Measurements from ENCODE around the gene INCA1.

The INCA1 gene

DNA sequence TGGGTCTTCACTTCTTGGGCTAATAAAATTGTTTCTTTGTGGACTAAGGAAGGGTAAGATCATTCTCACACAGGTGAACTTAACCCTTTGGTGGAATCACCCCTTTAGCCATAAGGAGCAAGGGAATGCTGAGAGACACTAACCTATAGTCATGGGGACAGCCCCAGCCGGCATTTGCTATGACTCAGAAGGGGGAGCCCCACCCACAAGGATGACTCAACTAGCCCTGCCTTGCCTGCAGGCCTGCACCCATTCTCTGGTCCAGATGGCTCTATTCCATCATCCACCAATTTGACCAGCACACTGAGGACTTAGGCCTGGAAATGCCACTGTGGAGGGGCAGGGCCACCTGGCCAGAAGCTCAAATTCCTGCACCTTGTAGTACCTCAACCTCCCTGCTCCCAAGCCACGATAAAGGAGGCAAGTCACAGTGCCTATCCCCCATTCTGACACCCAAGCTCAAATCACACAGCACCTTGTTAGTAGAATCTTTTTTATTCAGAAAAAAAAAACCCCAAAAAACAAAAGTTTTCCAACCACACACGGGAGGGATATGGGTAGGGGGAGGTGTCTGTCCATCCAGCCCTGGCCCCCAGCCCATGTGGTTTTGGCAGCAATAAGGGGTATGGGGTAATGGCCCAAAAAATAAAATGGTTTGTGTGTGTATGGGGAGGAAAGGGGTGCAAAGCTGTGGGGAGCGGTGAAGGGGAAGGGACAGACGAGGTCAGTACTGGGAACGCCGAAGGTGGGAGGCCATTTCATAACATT is 52.0 kb downstream of the INCA1 start:
- DNase-seq: peak; percentile 88 to 93
- TF ChIP-seq POLR2A (IDR thresholded peaks at IDR 0.05; ENCODE audit: low read length) (peak; percentile 57), GATA1 (IDR thresholded peaks at IDR 0.05; ENCODE audit: low read depth, low read length) (no peak)

DNA sequence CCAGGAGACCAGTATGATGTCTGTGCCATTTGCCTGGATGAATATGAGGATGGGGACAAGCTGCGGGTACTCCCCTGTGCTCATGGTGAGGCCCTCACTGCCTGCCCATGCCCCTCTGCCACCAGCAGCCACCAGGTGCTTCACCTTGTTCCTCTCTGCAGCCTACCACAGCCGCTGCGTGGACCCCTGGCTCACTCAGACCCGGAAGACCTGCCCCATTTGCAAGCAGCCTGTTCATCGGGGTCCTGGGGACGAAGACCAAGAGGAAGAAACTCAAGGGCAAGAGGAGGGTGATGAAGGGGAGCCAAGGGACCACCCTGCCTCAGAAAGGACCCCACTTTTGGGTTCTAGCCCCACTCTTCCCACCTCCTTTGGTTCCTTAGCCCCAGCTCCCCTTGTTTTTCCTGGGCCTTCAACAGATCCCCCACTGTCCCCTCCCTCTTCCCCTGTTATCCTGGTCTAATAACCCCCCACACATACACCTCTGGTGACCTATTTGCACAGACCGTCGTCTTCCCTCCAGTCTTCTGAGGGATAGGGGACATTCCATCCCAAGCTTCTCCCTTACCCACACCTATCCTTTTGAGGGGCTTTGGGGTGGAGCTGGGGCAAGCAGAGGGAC is 52.7 kb downstream of the INCA1 start:
- no peak for DNase-seq
- TF ChIP-seq GATA1 (IDR thresholded peaks at IDR 0.05; ENCODE audit: low read depth, low read length) (no peak), POLR2A (IDR thresholded peaks at IDR 0.05; ENCODE audit: low read length) (peak; percentile 30)

DNA sequence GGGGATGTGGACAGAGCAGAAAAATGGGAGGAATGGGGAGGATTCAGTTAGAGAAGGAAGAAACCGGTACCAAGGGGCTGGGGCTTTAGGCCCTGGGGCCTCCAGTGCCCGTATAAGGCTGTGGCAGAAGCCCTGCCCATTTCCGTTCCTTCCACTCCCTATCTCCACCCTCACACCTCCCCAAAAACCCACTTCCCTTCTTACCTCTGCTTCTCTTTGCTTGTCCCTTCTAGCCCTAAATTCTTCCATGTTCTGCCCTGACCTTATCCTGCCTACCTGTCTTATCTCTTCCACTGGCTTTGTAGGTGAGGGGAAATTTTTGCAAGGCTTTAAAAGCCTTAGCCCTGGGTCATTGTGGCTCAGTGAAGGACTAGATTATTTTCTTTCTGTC is 53.2 kb downstream of the INCA1 start:
- TF ChIP-seq POLR2A (IDR thresholded peaks at IDR 0.05; ENCODE audit: low read length) (peak; percentile 37), GATA1 (IDR thresholded peaks at IDR 0.05; ENCODE audit: low read depth, low read length) (no peak)
- DNase-seq: peak in 1 of 2 experiments; percentile 46

DNA sequence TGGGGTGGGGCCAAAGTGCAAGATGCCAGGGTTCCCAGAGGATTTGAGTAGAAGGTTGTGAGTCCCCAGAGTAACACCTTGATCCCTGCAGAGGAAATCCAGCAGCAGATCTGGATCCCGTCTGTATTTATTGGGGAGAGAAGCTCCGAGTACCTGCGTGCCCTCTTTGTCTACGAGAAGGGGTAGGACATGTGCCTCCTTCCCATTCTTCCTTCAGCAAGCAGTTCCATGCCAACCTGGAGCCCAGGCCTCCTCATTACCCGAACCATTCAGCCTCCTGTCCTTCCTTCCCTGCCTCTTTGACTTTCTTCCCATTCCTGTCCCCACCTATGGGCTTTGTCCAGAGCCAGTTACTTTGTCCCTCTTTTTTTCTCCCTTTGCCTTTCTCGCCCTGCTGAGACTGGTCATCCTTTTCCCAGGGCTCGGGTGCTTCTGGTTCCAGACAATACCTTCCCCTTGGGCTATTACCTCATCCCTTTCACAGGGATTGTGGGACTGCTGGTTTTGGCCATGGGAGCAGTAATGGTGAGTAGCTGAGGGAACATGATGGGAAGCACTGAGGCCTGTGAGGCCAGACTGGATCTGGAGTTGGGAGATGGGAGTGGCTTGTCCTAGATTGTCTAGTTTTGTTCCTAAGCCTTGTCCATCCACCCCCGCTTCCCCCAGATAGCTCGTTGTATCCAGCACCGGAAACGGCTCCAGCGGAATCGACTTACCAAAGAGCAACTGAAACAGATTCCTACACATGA is 54.4 kb downstream of the INCA1 start:
- DNase-seq: no peak
- TF ChIP-seq GATA1 (IDR thresholded peaks at IDR 0.05; ENCODE audit: low read depth, low read length): no peak
- peak; percentile 17 for TF ChIP-seq POLR2A (IDR thresholded peaks at IDR 0.05; ENCODE audit: low read length)

DNA sequence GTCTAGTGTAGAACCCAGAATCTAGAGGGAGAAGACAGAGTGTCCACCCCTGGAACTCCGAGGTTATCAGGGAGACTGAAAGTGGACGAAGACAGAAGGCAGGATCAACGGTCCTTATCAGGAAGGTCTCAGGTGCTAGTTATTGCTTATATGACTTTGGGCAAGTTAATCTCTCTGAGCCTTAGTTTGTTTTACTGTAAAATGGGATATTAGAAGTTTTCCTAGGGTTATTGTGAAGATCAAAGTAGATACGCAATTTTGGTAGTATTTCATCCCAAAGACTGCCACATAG is 56.1 kb downstream of the INCA1 start:
- peak; percentile 51 to 55 for DNase-seq
- TF ChIP-seq POLR2A (IDR thresholded peaks at IDR 0.05; ENCODE audit: low read length) (no peak), GATA1 (IDR thresholded peaks at IDR 0.05; ENCODE audit: low read depth, low read length) (no peak)

DNA sequence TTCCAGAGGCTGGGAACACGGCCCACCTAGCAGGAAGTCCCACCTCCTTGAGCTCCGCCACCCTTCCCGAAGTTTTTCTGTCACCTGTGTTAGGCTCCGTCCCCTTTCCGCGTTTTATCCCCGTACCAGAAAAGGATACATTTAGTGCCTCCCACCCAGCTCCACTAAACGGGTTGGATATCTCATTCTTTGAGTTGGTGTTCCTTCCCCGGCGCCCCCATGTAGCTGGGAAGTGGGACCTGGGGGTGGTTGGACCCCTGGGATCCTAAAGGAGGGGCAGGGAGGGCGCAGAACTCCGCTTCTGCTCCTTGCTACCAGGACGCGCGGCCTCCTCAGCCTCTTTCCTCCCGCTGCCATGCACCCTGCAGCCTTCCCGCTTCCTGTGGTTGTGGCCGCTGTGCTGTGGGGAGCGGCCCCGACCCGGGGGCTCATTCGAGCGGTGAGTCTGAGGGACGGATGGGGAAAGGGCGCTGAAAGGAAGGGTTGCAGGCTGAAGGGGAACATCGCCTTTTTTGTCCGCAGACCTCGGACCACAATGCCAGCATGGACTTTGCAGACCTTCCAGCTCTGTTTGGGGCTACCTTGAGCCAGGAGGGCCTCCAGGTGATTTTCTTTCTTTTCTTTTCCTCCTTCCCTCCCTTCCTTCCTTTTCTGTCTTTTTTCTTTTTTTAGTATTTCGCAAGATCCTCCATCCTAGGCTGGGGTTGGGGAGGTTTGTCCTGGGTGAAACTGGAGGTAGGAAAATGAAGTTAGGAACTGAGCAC is 56.6 kb downstream of the INCA1 start:
- DNase-seq: peak; percentile 60 to 74

DNA sequence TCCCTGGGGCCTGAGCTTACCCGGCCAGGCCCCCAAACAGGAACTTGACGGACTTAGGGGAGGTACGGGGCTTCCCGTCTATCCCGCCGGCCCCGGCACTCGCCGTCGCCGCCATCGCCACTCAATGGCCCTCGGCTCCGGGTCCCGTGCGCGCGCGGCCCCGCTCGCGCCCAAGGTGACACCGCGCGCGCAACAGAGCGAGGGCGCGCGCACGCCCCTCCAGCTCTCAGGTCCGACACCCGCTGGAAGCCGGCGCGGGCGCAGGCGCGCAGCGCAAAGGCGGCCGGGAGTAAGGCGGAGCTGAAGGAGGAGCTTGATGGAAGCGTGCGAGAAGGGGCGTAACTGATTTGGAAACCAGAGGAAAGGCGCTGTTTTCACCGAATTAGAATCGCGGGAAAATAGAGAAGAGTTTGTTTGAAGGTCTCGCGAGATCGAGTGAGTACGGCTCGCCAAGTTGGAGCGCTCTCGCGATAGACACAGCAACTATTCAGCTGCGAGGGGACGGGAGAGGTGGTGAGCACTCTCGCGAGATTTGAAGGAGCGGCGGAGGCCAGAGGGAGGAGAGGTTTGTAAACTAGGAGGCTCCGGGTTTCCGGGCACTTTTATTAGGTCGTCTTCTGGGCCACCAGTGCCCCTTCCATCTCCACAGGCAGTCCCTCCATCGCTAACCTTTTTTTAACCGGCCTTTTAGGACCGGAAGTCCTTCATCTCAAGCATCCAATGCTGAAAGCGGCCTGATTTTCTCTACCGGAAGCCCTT is 57.3 kb downstream of the INCA1 start, which contains the start of the genes RNF167 and SLC25A11:
Gene RNF167 (plus strand): TSS at position 473 of the 759 bp plus-strand sequence. CDS start 642 bp downstream, outside the sequence.
Gene SLC25A11 (minus strand): TSS at position 251 of the 759 bp plus-strand sequence. CDS start 136 bp downstream, at position 115.
- DNase-seq: peak; percentile 99 to 100
- TF ChIP-seq GATA1 (IDR thresholded peaks at IDR 0.05; ENCODE audit: low read depth, low read length) (no peak), POLR2A (IDR thresholded peaks at IDR 0.05; ENCODE audit: low read length) (peak; percentile 88)

More for the DNA sequence above, 56.6 kb downstream of the INCA1 start:
- TF ChIP-seq GATA1 (IDR thresholded peaks at IDR 0.05; ENCODE audit: low read depth, low read length): no peak
- no peak for TF ChIP-seq POLR2A (IDR thresholded peaks at IDR 0.05; ENCODE audit: low read length)

DNA sequence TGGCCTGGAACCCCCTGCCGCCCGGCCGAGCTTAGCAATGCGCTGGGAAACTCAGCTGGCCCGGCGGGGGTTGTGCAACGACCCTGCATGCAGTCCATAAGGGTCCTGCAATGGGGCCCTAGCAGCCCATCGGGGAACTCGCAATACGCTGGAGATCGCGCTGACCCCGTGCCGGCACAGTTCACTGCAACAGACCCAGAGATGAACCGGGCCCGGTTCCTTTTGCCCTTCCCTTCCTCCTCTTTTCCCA is 57.9 kb downstream of the INCA1 start:
- no peak for DNase-seq
- TF ChIP-seq POLR2A (IDR thresholded peaks at IDR 0.05; ENCODE audit: low read length) (no peak), GATA1 (IDR thresholded peaks at IDR 0.05; ENCODE audit: low read depth, low read length) (no peak)

DNA sequence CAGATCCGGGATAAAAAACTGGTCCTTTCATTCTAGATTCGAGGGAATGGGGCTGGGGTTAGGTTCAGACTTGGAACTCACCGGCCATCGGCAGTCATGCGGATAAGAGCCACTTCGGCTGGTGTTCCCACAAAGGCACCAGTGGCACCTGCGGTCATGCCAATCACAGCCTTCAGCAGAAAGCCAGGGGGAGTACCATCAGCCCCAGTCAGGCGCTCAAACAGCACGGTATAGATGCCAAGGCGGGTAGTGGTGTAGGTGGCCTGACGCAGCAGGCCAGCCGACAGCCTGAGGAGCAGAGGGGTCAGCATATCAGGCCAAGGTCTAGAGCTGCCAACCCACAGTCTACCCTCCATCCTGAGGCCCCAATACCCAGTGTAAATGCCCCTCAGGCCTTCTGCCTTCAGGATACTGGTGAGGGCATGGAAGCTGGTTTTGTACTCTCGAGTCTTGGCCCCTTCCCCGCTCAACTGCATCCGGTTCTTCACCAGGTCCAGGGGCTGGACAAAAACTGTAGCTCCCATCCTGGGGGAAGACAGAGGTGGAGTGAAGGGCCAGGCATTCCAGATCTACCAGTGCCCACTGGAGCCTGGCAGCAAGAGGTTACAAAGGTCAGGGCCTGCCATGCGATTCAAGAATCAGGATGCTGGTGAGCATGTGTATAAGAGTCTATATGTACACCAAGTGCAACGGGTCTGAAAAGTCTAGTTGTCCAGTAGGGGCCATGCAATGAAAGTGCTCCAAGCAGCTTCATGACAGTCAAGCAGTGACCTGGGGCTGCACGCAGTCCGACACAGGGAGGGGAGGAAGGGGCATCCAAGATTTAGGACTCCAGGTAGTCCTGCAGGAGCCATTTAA is 58.4 kb downstream of the INCA1 start:
- peak; percentile 62 to 71 for DNase-seq
- TF ChIP-seq POLR2A (IDR thresholded peaks at IDR 0.05; ENCODE audit: low read length) (no peak), GATA1 (IDR thresholded peaks at IDR 0.05; ENCODE audit: low read depth, low read length) (no peak)

Measured in erythroblast (primary cell).